Activated CD4-positive, alpha-beta T cell treated with anti-CD3 and anti-CD28 coated beads, Interleukin-2, amount 10 ng/mL, durations not matched to agents 7 days and 5 days (primary cell): ENCODE data around the gene PLD4. TPM values are rescaled to one million over a fixed set of nuclear protein-coding genes. Genes with fewer than 3 reads are reported as not detected.
"Not testable (repeated sequence)": the region's sequence is repeated elsewhere in the genome, so short reads cannot be mapped to it uniquely, and the experiment has no call there.

Experiments used
- CTCF ChIA-PET: fragments of 350-600 bp; sonication (Branson Sonifier 250); formaldehyde crosslinking; loops from one replicate; lab custom pipeline; 2021; ENCODE audit warnings: antibody characterized with exemption; lab: Charles Lee
- POLR2A ChIA-PET: fragments of 350-600 bp; sonication (Branson Sonifier 250); formaldehyde crosslinking; loops from one replicate; lab custom pipeline; 2021; ENCODE audit warnings: antibody characterized with exemption; lab: Charles Lee
- DNase-seq: peaks from one replicate; pipeline ENCODE4 v3.0.0-alpha.2; 2020
- H3K27ac Mint-ChIP-seq: one replicate; pipeline ENCODE4 v1.8.0; 2021; ENCODE audit warnings: mild to moderate bottlenecking, moderate library complexity, mixed read lengths
- H3K27me3 Mint-ChIP-seq: one replicate; pipeline ENCODE4 v1.8.0; 2021; ENCODE audit warnings: mixed read lengths
- H3K36me3 Mint-ChIP-seq: one replicate; pipeline ENCODE4 v1.8.0; 2021; ENCODE audit warnings: low read depth, mixed read lengths
- H3K4me1 Mint-ChIP-seq: one replicate; pipeline ENCODE4 v1.8.0; 2021; ENCODE audit warnings: mixed read lengths
- H3K4me3 Mint-ChIP-seq: one replicate; pipeline ENCODE4 v1.8.0; 2021; ENCODE audit warnings: mild to moderate bottlenecking, moderate library complexity, mixed read lengths
- H3K9me3 Mint-ChIP-seq: one replicate; pipeline ENCODE4 v1.8.0; 2021; ENCODE audit warnings: mixed read lengths
- total RNA-seq, 2 experiments: library from RNA; stranded (reverse); gene quantifications; one replicate each; pipeline ENCODE4 v1.2.3, GENCODE V29; 2021

The PLD4 gene
- total RNA-seq, 2 experiments from 2014 or later, result not detected

GRCh38 chr14:104889375-104889757 lies 35.3 kb upstream of the PLD4 start:
- Mint-ChIP-seq H3K4me3 (no peak overlapping the region), H3K9me3 (no peaks in the 10 kb centered on the region), H3K4me1 (no peaks in the 10 kb centered on the region), H3K36me3 (no peaks in the 10 kb centered on the region), H3K27ac (no peak overlapping the region), H3K27me3 (no peaks in the 10 kb centered on the region)
- CTCF ChIA-PET, result no interaction called here
- POLR2A ChIA-PET, result no interaction called here
- DNase-seq, result no peak

GRCh38 chr14:104890292-104890691 lies 34.4 kb upstream of the PLD4 start:
- H3K4me3 Mint-ChIP-seq, H3K9me3 Mint-ChIP-seq, POLR2A ChIA-PET, CTCF ChIA-PET, DNase-seq, H3K36me3 Mint-ChIP-seq, H3K27me3 Mint-ChIP-seq, H3K27ac Mint-ChIP-seq, H3K4me1 Mint-ChIP-seq: not testable (repeated sequence)

GRCh38 chr14:104891121-104891551 lies 33.5 kb upstream of the PLD4 start:
- ChIA-PET CTCF (no interaction called here), POLR2A (no interaction called here)
- Mint-ChIP-seq H3K27ac (no peak overlapping the region), H3K4me1 (no peaks in the 10 kb centered on the region), H3K4me3 (no peak overlapping the region), H3K27me3 (no peaks in the 10 kb centered on the region), H3K9me3 (no peaks in the 10 kb centered on the region), H3K36me3 (no peaks in the 10 kb centered on the region)
- no peak for DNase-seq

GRCh38 chr14:104891664-104892530 lies 32.8 kb upstream of the PLD4 start:
- CTCF ChIA-PET, result no interaction called here

GRCh38 chr14:104892531-104893434 lies 31.9 kb upstream of the PLD4 start:
- DNase-seq, result no peak
- no peaks in the 10 kb centered on the region for H3K9me3 Mint-ChIP-seq
- ChIA-PET CTCF (no interaction called here), POLR2A (no interaction called here)
- H3K27me3 Mint-ChIP-seq, result no peaks in the 10 kb centered on the region
- H3K4me3 Mint-ChIP-seq, result no peak overlapping the region
- H3K27ac Mint-ChIP-seq, result no peak overlapping the region
- H3K36me3 Mint-ChIP-seq, result no peaks in the 10 kb centered on the region
- peaks cover 2% of the 10 kb centered on the region for H3K4me1 Mint-ChIP-seq

More at GRCh38 chr14:104891664-104892530, 32.8 kb upstream of the PLD4 start:
- Mint-ChIP-seq H3K36me3 (no peaks in the 10 kb centered on the region), H3K27me3 (no peaks in the 10 kb centered on the region), H3K4me1 (peaks cover 2% of the 10 kb centered on the region), H3K27ac (no peak overlapping the region), H3K4me3 (no peak overlapping the region), H3K9me3 (no peaks in the 10 kb centered on the region)
- no peak for DNase-seq
- POLR2A ChIA-PET, result no interaction called here

GRCh38 chr14:104893435-104894207 lies 31.1 kb upstream of the PLD4 start:
- ChIA-PET POLR2A (no interaction called here), CTCF (interaction anchor here (1.3 kb wide), 2 partner anchors 22 to 31 kb away, joined by 3 read pairs; partner anchors contain the start of gene PLD4)
- DNase-seq, result no peak

GRCh38 chr14:104894331-104895206 lies 30.1 kb upstream of the PLD4 start:
- ChIA-PET CTCF (interaction anchor here (1.3 kb wide), 2 partner anchors 23 to 30 kb away, joined by 3 read pairs; partner anchors contain the start of gene PLD4), POLR2A (no interaction called here)
- no peaks in the 10 kb centered on the region for H3K36me3 Mint-ChIP-seq
- H3K27ac Mint-ChIP-seq, result no peak overlapping the region
- no peaks in the 10 kb centered on the region for H3K9me3 Mint-ChIP-seq
- DNase-seq, result no peak
- H3K4me3 Mint-ChIP-seq, result no peak overlapping the region
- H3K27me3 Mint-ChIP-seq, result no peaks in the 10 kb centered on the region
- H3K4me1 Mint-ChIP-seq, result peaks cover 2% of the 10 kb centered on the region

More at GRCh38 chr14:104893435-104894207, 31.1 kb upstream of the PLD4 start:
- Mint-ChIP-seq H3K4me1 (peaks cover 2% of the 10 kb centered on the region), H3K4me3 (no peak overlapping the region), H3K27ac (no peak overlapping the region), H3K27me3 (no peaks in the 10 kb centered on the region), H3K9me3 (no peaks in the 10 kb centered on the region), H3K36me3 (no peaks in the 10 kb centered on the region)

GRCh38 chr14:104895207-104895785 lies 29.4 kb upstream of the PLD4 start:
- no peak for DNase-seq
- ChIA-PET CTCF (interaction anchor here (1.0 to 1.3 kb wide), 4 partner anchors 16 to 194 kb away, joined by 3 read pairs; partner anchors contain the start of gene PLD4), POLR2A (no interaction called here)
- Mint-ChIP-seq H3K4me1 (peaks cover 2% of the 10 kb centered on the region), H3K4me3 (no peak overlapping the region), H3K27me3 (no peaks in the 10 kb centered on the region), H3K36me3 (no peaks in the 10 kb centered on the region), H3K9me3 (no peaks in the 10 kb centered on the region), H3K27ac (no peak overlapping the region)

GRCh38 chr14:104895786-104896661 lies 28.7 kb upstream of the PLD4 start:
- no peak overlapping the region for H3K27ac Mint-ChIP-seq
- peaks cover 1% of the 10 kb centered on the region for H3K27me3 Mint-ChIP-seq
- ChIA-PET CTCF (interaction anchor here (0.7 to 1.1 kb wide), 6 partner anchors 13 to 193 kb away, joined by 3 read pairs; no protein-coding TSS in a partner anchor), POLR2A (no interaction called here)
- DNase-seq, result no peak
- no peak overlapping the region for H3K4me3 Mint-ChIP-seq
- no peaks in the 10 kb centered on the region for H3K9me3 Mint-ChIP-seq
- peaks cover 3% of the 10 kb centered on the region for H3K4me1 Mint-ChIP-seq
- H3K36me3 Mint-ChIP-seq, result no peaks in the 10 kb centered on the region

GRCh38 chr14:104897330-104898194 lies 27.1 kb upstream of the PLD4 start:
- ChIA-PET POLR2A (no interaction called here), CTCF (interaction anchor here (1.1 to 1.3 kb wide), 2 partner anchors 65 to 148 kb away, joined by 3 read pairs; no protein-coding TSS in a partner anchor)
- H3K27ac Mint-ChIP-seq, result no peak overlapping the region
- H3K4me3 Mint-ChIP-seq, result no peak overlapping the region
- H3K9me3 Mint-ChIP-seq, result no peaks in the 10 kb centered on the region
- peaks cover 5% of the 10 kb centered on the region for H3K4me1 Mint-ChIP-seq
- H3K36me3 Mint-ChIP-seq, result no peaks in the 10 kb centered on the region
- DNase-seq, result no peak
- peaks cover 3% of the 10 kb centered on the region for H3K27me3 Mint-ChIP-seq
